Activated naive CD4-positive, alpha-beta T cell (primary cell): Measurements from ENCODE around the gene C3orf62.
"Not testable (repeated sequence)": the region's sequence is repeated elsewhere in the genome, so short reads cannot be mapped to it uniquely, and the experiment has no call there.

Experiments used
- DNase-seq, 4 experiments: peaks; one replicate each; lab custom pipeline; 2025; lab: John Stamatoyannopoulos, UW

The C3orf62 gene

GRCh38 chr3:49269443-49270155 lies 7.4 kb downstream of the C3orf62 start:
- DNase-seq, result no peak

GRCh38 chr3:49266410-49267095 lies 10.5 kb downstream of the C3orf62 start:
- DNase-seq, result no peak

GRCh38 chr3:49265661-49266386 lies 11.2 kb downstream of the C3orf62 start:
- no peak for DNase-seq

GRCh38 chr3:49263159-49263889 lies 13.7 kb downstream of the C3orf62 start:
- no peak for DNase-seq

- DNase-seq, result no peak
These were observed 16.2 kb downstream of the C3orf62 start for GRCh38 chr3:49260806-49261324.

- no peak for DNase-seq
These were observed 19.8 kb downstream of the C3orf62 start for GRCh38 chr3:49257187-49257586.

GRCh38 chr3:49255718-49256511 lies 21.1 kb downstream of the C3orf62 start:
- DNase-seq, result no peak

- no peak for DNase-seq
These were observed 21.9 kb downstream of the C3orf62 start for GRCh38 chr3:49255112-49255511.

- DNase-seq, result no peak
These were observed 23.5 kb downstream of the C3orf62 start for GRCh38 chr3:49253512-49253911.

GRCh38 chr3:49248840-49249227 lies 28.2 kb downstream of the C3orf62 start:
- no peak for DNase-seq

- no peak for DNase-seq
These were observed 32.3 kb downstream of the C3orf62 start for GRCh38 chr3:49244581-49245205.

GRCh38 chr3:49240091-49240490 lies 36.9 kb downstream of the C3orf62 start:
- not testable (repeated sequence) for DNase-seq

GRCh38 chr3:49238274-49239127 lies 38.5 kb downstream of the C3orf62 start:
- no peak for DNase-seq

- DNase-seq, result no peak
These were observed 39.7 kb downstream of the C3orf62 start for GRCh38 chr3:49237344-49237743.

GRCh38 chr3:49236226-49236625 lies 40.8 kb downstream of the C3orf62 start:
- DNase-seq, result no peak

- DNase-seq, result not testable (repeated sequence)
These were observed 48.2 kb downstream of the C3orf62 start for GRCh38 chr3:49228817-49229216.

- DNase-seq, result no peak
These were observed 55.0 kb downstream of the C3orf62 start for GRCh38 chr3:49222002-49222401.

GRCh38 chr3:49220985-49221563 lies 56.0 kb downstream of the C3orf62 start:
- DNase-seq, result not testable (repeated sequence)

GRCh38 chr3:49219132-49219531 lies 57.9 kb downstream of the C3orf62 start:
- DNase-seq, result no peak
